HepG2 (cell line): Measurements from ENCODE around the gene OLFM2. TPM values are rescaled to one million over a fixed set of nuclear protein-coding genes. Genes with fewer than 3 reads are reported as not detected.

ENCODE experiments used
- AFF4 ChIP-seq: sonication (generic); formaldehyde crosslinking; IDR thresholded peaks from 2 replicates; pipeline ENCODE4 v1.4.0; 2020; ENCODE audit warnings: missing genetic modification reagents
- BCL6 ChIP-seq: IDR thresholded peaks from 2 replicates; pipeline ENCODE4 v1.6.1; 2016; ENCODE audit warnings: missing genetic modification reagents, missing compliant biosample characterization
- DMTF1 ChIP-seq: sonication (generic); formaldehyde crosslinking; IDR thresholded peaks from 2 replicates; pipeline ENCODE4 v1.4.0; 2020; ENCODE audit warnings: mild to moderate bottlenecking, missing genetic modification reagents
- ESRRA ChIP-seq: sonication (generic); formaldehyde crosslinking; IDR thresholded peaks from 2 replicates; pipeline ENCODE4 v1.5.1; 2020; ENCODE audit warnings: mild to moderate bottlenecking, low read depth, missing genetic modification reagents
- ETV5 ChIP-seq: IDR thresholded peaks from 2 replicates; pipeline ENCODE4 v1.6.1; 2018; ENCODE audit warnings: missing biosample characterization, missing genetic modification reagents, inconsistent platforms, borderline replicate concordance
- KDM1A ChIP-seq: IDR thresholded peaks from 2 replicates; pipeline ENCODE4 v1.6.1; 2016; ENCODE audit warnings: missing compliant biosample characterization
- MEIS2 ChIP-seq: sonication (generic); formaldehyde crosslinking; IDR thresholded peaks from 2 replicates; pipeline ENCODE4 v1.9.0; 2021; ENCODE audit warnings: mild to moderate bottlenecking, missing genetic modification reagents
- PHF5A ChIP-seq: IDR thresholded peaks from one replicate; pipeline ENCODE4 v1.6.1; 2018; ENCODE audit warnings: low read depth, missing genetic modification reagents; ENCODE audit not compliant: unreplicated experiment
- SIX1 ChIP-seq: sonication (generic); formaldehyde crosslinking; IDR thresholded peaks from 2 replicates; pipeline ENCODE4 v1.4.0; 2020; ENCODE audit warnings: missing genetic modification reagents, borderline replicate concordance
- SP4 ChIP-seq: sonication (generic); formaldehyde crosslinking; IDR thresholded peaks from 2 replicates; pipeline ENCODE4 v1.8.1; 2023; ENCODE audit warnings: mild to moderate bottlenecking, missing genetic modification reagents
- TOPORS ChIP-seq: sonication (generic); formaldehyde crosslinking; IDR thresholded peaks from 2 replicates; pipeline ENCODE4 v1.8.0; 2023; ENCODE audit warnings: mild to moderate bottlenecking, missing genetic modification reagents
- ZMAT3 ChIP-seq: sonication (generic); formaldehyde crosslinking; conservative IDR thresholded peaks from 2 replicates; pipeline ENCODE4 v1.7.0; 2021; ENCODE audit warnings: missing genetic modification reagents
- ZNF256 ChIP-seq: sonication (generic); formaldehyde crosslinking; conservative IDR thresholded peaks from 2 replicates; pipeline ENCODE4 v1.4.0; 2020; ENCODE audit warnings: missing genetic modification reagents
- ZNF317 ChIP-seq: sonication (generic); formaldehyde crosslinking; IDR thresholded peaks from 2 replicates; pipeline ENCODE4 v1.5.0; 2020; ENCODE audit warnings: mild to moderate bottlenecking, missing genetic modification reagents
- ZNF343 ChIP-seq: sonication (generic); formaldehyde crosslinking; IDR thresholded peaks from 2 replicates; pipeline ENCODE4 v1.4.0; 2020; ENCODE audit warnings: mild to moderate bottlenecking, missing genetic modification reagents
- ZSCAN12 ChIP-seq: sonication (generic); formaldehyde crosslinking; IDR thresholded peaks from 2 replicates; pipeline ENCODE4 v1.9.0; 2021; ENCODE audit warnings: mild to moderate bottlenecking, missing genetic modification reagents
- polyA plus RNA-seq, 8 experiments: library from polyadenylated mRNA; depleted of rRNA in 3 of 8; stranded (reverse) in 7 of 8; unstranded in 1 of 8; fragments of >200 nt; fragmentation: Illumina TruSeq in 4 of 8; extraction: Trizol in 4 of 8; gene quantifications; 2 replicates each; pipeline versions ENCODE4 v1.2.1 to v1.2.3, GENCODE V29; 2011 to 2016; ENCODE audit warnings: low read depth in 4 of 8, missing spikeins in 1 of 8, mixed read lengths in 1 of 8; ENCODE audit not compliant: insufficient read depth in 1 of 8
- total RNA-seq, 5 experiments: library from RNA; depleted of rRNA; stranded (reverse); fragments of >200 nt; fragmentation: Illumina TruSeq; extraction: Trizol; gene quantifications; 2 replicates each; pipeline ENCODE4 v1.2.3, GENCODE V29; 2016; ENCODE audit warnings: low read depth in 1 of 5
- TF ChIP-seq, protein P1 (sequence below): sonication (generic); formaldehyde crosslinking; IDR thresholded peaks from 2 replicates; pipeline ENCODE4 v1.4.0; 2020; ENCODE audit warnings: missing genetic modification reagents, borderline replicate concordance
- TF ChIP-seq, protein P2 (sequence below): IDR thresholded peaks from 2 replicates; pipeline ENCODE4 v1.6.1; 2012; ENCODE audit warnings: low read depth, low read length, improper control_type of control experiment

OLFM2 gene
- total and polyA plus RNA-seq, 2 of the 13 experiments (the other 11 are each of a cell fraction or from before 2014, with no cell fraction given): 0.20 to 0.51 TPM

DNA sequence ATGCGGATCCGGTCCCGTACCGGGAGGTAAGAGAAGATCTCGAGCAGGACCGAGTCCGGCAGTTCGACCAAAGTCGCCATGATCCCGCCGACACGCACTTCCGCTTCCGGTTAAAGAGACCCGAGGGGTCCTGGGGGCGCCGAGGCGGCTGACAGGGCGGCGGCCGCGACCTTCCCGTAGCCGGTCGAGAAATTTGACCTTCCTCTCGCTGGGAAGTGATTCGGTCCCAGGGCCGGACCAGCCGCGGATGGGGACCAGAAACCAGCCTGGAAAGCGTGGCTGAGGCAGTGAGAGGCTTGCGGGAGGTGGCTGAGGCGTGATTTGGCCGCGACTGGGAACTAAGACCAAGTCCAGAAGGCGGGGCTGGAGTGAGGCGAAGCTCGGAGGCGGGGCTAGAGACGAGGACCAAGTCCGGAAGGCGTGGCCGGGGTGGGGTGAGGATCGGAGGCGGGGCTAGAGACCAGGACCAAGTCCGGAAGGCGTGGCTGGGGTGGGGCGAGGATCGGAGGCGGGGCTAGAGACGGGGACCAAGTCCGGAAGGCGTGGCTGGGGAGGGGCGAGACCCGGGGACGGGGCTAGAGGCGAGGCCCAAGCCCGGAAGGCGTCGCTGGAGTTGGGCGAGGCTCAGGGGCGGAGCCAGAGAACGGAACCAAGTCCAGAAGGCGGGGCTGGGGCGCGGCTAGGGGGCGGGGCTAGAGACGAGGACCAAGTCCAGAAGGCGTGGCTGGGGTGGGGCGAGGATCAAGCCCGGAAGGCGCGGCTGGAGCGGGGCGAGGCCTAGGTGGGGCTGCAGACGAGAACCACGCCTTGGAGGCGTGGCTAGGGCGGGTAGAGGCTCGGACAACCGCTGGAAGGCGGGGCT is 117.3 kb downstream of the OLFM2 start, which contains the start of gene FBXL12 (continued):
- TF ChIP-seq AFF4 (CRISPR knock-in tag) (no peak), ZMAT3 (peak; percentile 96), ZNF317 (CRISPR knock-in tag) (no peak), ESRRA (CRISPR knock-in tag) (peak; percentile 78; the same call in 1 of the 2 replicates), KDM1A (CRISPR knock-in tag) (no peak), SIX1 (no peak), BCL6 (no peak), PHF5A (CRISPR knock-in tag) (peak; percentile 61), TOPORS (CRISPR knock-in tag) (peak; percentile 11; the same call in 1 of the 2 replicates), ZSCAN12 (no peak), ETV5 (CRISPR knock-in tag) (peak; percentile 41; the same call in 1 of the 2 replicates), DMTF1 (no peak), SP4 (CRISPR knock-in tag) (peak; percentile 93), ZNF343 (CRISPR knock-in tag) (no peak), MEIS2 (peak; percentile 47; the same call in 1 of the 2 replicates), ZNF256 (CRISPR knock-in tag) (no peak; the same call in 1 of the 2 replicates)
- TF ChIP-seq, protein P1, sequence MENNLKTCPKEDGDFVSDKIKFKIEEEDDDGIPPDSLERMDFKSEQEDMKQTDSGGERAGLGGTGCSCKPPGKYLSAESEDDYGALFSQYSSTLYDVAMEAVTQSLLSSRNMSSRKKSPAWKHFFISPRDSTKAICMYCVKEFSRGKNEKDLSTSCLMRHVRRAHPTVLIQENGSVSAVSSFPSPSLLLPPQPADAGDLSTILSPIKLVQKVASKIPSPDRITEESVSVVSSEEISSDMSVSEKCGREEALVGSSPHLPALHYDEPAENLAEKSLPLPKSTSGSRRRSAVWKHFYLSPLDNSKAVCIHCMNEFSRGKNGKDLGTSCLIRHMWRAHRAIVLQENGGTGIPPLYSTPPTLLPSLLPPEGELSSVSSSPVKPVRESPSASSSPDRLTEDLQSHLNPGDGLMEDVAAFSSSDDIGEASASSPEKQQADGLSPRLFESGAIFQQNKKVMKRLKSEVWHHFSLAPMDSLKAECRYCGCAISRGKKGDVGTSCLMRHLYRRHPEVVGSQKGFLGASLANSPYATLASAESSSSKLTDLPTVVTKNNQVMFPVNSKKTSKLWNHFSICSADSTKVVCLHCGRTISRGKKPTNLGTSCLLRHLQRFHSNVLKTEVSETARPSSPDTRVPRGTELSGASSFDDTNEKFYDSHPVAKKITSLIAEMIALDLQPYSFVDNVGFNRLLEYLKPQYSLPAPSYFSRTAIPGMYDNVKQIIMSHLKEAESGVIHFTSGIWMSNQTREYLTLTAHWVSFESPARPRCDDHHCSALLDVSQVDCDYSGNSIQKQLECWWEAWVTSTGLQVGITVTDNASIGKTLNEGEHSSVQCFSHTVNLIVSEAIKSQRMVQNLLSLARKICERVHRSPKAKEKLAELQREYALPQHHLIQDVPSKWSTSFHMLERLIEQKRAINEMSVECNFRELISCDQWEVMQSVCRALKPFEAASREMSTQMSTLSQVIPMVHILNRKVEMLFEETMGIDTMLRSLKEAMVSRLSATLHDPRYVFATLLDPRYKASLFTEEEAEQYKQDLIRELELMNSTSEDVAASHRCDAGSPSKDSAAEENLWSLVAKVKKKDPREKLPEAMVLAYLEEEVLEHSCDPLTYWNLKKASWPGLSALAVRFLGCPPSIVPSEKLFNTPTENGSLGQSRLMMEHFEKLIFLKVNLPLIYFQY (CRISPR knock-in tag): no peak
- TF ChIP-seq, protein P2, sequence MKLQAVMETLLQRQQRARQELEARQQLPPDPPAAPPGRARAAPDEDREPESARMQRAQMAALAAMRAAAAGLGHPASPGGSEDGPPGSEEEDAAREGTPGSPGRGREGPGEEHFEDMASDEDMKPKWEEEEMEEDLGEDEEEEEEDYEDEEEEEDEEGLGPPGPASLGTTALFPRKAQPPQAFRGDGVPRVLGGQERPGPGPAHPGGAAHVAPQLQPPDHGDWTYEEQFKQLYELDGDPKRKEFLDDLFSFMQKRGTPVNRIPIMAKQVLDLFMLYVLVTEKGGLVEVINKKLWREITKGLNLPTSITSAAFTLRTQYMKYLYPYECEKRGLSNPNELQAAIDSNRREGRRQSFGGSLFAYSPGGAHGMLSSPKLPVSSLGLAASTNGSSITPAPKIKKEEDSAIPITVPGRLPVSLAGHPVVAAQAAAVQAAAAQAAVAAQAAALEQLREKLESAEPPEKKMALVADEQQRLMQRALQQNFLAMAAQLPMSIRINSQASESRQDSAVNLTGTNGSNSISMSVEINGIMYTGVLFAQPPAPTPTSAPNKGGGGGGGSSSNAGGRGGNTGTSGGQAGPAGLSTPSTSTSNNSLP: no peak
